Activated CD4-positive, alpha-beta T cell treated with anti-CD3 and anti-CD28 coated beads for 4 hours (primary cell): Measurements from ENCODE around the gene CHCT1.
"Not testable (repeated sequence)": the region's sequence is repeated elsewhere in the genome, so short reads cannot be mapped to it uniquely, and the experiment has no call there.

ENCODE experiments used
- DNase-seq, 2 donors: peaks; one replicate each; pipeline ENCODE4 v3.0.0-alpha.2; 2020

CHCT1 gene

DNA sequence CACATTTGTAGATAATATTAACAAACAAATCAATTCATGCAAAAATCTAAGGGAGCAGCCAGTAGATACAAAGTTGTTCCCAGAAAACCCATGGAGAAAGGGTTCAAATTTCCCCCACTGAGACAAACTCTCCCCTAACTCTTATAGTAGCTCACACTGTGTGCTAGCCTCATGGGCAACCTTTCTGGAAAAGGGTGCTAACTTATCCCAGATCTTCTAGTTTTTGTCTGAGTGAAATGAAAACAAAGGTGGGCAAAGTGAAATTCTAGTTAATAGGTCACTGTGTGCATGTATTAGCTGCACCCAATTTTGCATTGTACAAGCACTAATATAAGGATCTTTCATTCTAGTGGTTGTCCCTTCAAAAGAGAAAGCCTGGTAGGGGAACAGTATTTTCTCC, 20.5 kb upstream of the CHCT1 start:
- no peak for DNase-seq

DNA sequence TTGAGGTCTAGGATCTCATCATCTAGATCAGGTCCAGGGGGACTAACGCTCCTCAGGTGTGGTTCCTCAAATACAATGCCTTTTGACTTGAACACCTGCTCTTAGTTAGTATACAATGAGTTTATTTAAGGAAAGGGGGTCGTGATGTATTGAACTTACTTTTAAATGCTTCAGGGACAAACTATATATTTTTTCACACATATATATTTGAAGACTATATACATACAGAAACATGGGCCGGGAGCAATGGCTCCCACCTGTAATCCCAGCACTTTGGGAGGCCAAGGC, 18.8 kb upstream of the CHCT1 start:
- DNase-seq = no peak

DNA sequence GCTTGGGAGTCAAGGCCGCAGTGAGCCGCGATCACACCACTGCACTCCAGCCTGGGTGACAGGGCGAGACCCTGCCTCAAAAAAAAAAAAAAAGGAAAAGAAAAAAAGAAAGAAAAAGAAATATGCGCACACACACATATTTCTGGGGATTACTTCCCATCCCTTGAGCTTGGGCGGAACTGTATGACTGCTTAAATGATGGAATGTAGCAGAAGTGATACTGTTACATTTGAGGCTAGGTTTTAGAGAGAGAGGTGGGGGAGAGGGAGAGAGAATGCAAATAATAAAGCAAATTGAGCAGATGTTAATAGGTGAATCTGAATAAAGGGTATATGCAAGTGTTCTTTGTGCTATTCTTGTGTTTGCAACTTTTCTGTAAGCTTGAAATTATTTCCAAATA, 18.3 kb upstream of the CHCT1 start:
- no peak for DNase-seq

DNA sequence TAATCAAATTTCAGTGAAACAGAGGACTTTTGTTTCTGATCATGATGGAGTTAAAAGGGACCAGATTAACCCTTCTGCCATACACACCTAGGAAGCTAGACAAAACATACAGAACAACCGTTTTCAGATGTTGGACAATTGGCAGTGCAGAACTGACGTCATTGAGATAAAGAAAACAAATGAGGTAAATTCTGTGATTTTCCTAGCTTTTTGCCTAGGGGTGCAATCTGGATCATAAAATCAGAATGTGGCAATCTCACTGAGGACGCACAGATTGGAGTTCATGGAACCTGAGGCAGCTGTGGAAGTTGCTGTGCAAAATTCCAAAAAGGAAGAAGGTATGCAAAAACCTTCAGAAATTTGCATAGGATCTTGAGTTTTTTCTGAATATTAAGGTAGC, 15.4 kb upstream of the CHCT1 start:
- DNase-seq = no peak

DNA sequence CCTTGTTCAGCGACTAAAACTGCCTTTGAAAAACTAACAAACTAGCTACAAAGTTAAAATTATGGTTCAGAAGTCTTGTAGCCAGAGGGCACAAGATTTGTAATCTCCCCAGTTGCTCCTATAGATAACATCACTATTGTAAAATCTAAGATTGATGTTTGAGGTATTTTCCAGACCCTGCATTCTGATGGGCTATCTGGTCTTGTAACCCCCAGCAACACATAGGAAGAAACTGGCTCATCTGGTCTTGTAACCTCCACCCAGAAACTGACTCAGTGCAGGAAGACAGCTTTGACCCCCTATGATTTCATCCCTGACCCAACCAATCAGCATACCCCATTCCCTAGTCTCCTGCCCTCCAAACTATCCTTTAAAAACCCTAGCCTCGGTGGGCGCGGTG, 12.3 kb upstream of the CHCT1 start:
- no peak for DNase-seq

DNA sequence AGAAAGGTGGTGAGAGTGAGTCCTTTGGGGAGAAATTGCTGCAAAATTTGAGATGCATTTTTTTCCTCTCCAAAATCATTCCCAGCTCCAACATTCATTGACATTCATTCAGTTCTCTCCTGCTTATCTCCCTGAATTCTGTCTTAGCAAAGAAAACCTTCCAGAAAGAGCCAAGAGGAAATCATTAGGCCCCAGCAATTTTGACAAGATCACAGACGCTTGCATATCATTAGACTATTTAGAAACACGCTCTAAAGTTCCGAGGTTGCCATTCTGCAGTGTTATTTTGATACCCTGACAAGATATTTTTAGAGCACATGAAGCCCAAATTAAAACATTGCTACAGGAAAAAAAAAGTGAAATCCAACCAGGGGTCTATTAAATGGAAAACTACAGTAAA, 9.6 kb upstream of the CHCT1 start:
- no peak for DNase-seq

DNA sequence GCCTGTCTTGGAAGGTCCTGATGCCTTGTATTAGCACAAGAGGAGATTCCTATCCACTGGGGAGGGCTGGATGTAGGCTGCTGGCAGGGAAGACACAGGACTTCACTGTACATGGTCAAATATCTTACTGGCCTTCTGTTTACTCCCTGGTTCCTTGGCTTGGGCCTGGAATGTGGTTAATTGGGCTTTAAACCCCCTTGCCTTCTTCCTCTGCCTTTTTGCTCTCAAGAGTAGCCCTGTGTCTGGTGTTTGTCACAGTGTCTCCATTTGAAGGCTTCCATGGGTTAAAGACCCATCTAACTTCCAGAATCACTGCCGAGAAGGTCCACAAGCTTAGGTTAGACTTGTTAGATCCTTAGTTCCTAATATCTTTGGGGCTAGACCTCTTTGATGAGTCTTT, 7.1 kb upstream of the CHCT1 start:
- no peak for DNase-seq

DNA sequence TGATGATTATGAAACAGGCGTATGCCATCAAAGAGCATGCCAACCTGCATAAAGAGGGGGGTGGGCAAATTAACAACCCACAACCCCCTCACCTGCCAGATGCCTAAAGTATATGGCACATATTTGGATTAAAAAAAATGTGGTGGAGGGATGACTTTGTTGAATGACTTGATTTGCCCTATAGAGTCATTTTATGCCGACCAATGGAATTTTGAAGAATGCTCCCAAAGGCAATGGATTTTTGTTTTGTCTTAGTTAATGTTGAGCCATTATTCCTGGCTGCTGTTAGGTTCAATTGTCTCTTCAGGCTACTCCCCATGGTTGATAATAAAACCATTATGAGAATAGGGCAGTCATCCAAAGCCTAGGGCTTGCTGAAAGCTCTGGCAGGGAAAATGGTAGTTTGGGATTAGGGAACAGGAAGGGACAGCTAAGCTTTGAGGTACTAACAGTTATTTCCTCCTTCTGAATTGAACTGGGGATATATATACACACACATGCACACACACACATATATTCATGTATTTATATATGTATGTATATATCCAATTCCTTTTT, 5.8 kb upstream of the CHCT1 start:
- no peak for DNase-seq

DNA sequence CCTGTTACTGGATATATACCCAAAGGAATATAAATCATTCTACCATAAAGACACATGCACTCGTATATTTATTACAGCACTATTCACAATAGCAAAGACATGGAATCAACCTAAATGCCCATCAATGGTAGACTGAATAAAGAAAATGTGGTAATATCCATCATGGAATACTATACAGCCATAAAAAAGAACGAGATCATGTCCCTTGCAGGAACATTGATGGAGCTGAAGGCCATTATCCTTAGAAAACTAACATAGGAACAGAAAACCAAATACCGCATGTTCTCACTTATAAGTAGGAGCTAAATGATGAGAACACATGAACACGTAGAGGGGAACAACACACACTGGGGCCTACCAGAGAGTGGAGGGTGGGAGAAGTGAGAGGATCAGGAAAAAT, 3.3 kb upstream of the CHCT1 start:
- not testable (repeated sequence) for DNase-seq

DNA sequence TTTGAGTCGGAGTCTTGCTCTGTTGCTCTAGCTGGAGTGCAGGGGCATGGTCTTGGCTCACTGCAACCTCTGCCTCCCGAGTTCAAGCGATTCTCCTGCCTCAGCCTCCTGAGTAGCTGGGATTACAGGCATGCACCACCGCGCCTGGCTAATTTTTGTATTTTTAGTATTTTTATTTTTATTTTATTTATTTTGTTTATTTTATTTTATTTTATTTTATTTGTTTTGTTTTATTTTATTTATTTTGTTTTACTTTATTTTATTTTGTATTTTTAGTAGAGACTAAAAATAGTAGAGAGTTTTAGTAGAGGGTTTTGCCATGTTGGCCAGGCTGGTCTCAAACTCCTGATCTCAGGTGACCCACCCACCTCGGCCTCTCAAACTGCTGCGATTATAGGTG, 2.4 kb upstream of the CHCT1 start:
- DNase-seq = not testable (repeated sequence)

DNA sequence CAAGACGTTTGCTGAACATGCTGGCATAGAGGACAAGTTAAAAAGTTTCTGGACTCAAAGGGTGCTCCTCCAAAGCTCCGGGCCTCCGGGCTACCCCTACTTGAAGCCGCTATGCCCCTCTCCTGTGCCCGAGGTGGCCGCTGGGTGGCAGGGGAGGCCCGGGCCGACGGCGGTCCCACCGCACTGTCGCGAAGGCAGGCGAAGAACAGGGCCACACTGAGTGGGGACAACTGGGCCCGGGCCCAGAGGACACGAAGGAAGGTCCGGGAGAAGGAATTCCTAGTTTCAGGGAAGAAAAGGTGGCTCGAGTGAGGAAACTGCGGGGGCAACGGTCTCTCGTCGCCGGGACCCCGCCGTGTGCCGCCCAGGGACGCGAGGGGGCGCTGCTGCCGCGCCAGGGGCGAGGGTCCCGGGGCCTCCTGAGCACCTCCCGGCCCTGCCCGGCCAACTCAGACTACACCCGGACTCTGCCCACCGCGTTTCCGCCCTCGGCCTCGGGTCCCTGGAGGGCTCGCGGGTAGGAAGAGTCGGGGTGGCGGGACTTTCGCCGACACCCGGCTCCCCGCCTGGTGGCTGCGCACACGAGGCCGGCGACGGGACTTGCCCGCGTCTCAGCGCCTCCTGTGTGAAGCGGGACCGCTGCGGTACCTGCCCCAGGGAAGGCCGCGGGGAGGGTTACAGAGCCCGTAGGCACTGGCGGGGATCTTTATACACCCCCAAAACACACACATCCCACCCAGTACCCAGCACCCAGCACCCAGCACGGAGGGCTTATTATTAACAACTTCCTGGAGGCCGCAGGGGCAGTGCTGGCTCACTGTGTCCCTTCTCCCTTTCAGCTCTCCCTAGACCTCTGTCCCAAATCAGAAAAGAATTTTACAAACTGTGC, 772 bp upstream of the CHCT1 start:
- peak; percentile 71 to 74 for DNase-seq

DNA sequence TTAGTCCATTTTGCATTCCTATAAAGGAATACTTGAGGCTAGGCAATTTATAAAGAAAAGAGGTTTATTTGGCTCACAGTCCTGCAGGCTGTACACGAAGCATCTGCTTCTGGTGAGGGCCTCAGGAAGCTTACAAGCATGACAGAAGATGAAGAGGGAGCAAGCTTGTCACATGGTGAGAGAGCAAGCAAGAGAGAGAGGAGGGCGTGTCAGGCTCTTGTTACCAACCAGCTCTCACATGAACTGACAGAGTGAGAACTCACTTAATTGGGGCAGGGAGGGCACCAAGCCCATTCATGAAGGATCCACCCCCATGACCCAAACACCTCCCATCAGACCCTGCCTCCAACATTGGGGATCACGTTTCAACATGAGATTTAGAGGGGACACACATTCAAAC, 1.6 kb downstream of the CHCT1 start:
- DNase-seq = no peak

DNA sequence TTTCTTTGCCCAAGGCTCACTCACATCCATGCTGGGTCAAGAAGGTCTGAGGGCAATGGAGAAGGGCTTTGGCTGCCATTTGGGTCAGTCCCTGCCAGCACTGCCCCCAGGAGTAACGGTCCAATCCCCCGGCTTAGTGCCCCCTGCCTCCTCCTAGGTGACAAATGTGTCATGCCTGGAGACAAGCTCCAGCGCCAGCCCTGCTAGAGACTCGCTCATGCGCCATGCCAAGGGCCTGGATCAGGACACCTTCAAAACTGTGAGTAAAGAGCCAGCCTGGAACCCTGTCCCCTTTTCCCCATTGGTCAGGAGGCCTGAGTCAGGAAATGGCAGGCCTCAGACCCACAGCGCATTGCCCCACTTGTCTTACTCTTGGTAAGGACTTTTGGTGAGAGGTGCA, 3.3 kb downstream of the CHCT1 start:
- no peak for DNase-seq

DNA sequence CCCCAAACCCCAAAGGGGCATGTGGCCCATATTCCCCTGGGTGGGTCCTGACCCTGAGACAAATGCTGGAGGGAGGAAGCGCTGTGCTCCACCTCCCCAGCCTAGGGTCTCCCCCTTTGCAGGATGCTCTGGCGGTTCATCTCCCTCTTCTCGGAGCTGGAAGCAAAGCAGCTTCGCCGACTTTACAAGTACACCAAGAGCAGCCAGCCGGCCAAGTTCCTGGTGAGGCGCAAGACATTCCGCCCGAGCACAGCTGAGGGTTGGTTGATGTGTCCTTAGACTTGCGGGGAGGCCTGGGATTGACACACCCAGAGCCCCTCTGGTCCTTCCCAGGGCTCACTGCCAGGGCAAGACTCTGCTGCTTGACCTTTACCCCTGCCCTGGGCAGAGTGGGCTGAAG, 4.3 kb downstream of the CHCT1 start:
- DNase-seq = no peak

DNA sequence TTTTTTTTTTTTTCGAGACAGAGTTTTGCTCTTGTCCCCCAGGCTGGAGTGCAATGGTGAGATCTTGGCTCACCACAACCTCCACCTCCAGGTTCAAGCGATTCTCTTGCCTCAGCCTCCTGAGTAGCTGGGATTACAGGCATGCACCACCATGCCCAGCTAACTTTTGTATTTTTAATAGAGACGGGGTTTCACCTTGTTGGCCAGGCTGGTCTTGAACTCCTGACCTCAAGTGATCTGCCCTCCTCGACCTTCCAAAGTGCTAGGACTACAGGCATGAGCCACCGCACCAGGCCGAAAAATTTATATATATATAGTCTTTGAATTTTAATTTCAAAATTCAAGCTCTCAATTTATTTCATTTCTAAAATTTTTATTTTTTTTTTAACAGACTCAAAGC, 6.2 kb downstream of the CHCT1 start:
- DNase-seq = not testable (repeated sequence)

DNA sequence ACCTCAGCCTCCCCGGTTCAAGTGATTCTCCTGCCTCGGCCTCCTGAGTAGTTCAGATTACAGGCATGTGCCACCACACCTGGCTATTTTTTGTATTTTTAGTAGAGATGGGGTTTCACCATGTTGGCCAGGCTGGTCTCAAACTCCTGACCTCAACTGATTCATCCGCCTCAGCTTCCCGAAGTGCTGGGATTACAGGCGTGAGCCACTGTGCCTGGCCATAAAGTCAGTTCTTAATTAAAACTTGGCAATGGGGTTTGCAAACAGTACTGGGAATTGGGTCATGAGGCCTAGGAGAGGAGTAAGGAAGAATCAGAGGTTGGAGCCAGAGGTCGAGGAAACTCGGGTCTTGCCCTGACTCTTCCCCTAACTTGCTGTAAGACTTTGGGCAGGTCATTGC, 8.3 kb downstream of the CHCT1 start:
- DNase-seq = not testable (repeated sequence)

DNA sequence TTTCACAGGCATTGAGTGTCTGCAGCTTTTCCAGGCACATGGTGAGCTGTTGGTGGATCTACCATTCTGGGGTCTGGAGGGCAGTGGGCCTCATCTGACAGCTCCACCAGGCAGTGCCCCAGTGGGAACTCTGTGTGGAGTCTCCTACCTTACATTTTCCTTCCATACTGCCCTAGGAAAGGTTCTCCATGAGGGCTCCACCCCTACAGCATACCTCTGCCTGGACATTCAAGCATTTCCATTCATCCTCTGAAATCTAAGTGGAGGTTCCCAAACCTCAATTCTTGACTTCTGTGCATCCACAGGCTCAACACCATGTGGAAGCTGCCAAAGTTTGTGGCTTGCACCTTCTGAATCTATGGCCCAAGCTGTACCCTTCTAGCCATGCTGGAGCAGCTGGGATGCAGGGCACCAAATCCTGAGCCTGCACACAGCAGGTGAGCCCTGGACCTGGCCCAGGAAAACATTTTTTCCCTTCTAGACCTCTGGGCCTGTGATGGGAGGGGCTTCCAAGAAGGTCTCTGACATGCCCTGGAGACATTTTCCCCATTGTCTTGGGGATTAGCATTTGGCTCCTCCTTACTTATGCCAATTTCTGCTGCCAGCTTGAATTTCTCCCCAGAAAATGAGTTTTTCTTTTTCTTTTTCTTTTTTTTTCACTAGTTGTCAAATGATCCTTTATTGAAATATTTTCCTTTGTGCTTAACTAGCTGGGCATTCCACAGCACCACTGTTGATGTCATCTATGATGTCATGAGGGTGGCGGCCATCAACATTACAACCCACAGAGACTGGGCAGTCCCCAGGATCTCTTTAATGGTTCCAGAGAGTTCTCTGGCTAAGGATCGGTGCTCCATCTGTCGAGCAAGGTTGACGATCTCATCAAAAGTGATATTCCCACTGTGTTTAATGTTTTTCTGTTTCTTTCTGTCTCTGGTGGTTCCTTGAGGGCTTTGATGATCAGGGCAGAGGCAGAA, 11.0 kb downstream of the CHCT1 start:
- DNase-seq = not testable (repeated sequence)

DNA sequence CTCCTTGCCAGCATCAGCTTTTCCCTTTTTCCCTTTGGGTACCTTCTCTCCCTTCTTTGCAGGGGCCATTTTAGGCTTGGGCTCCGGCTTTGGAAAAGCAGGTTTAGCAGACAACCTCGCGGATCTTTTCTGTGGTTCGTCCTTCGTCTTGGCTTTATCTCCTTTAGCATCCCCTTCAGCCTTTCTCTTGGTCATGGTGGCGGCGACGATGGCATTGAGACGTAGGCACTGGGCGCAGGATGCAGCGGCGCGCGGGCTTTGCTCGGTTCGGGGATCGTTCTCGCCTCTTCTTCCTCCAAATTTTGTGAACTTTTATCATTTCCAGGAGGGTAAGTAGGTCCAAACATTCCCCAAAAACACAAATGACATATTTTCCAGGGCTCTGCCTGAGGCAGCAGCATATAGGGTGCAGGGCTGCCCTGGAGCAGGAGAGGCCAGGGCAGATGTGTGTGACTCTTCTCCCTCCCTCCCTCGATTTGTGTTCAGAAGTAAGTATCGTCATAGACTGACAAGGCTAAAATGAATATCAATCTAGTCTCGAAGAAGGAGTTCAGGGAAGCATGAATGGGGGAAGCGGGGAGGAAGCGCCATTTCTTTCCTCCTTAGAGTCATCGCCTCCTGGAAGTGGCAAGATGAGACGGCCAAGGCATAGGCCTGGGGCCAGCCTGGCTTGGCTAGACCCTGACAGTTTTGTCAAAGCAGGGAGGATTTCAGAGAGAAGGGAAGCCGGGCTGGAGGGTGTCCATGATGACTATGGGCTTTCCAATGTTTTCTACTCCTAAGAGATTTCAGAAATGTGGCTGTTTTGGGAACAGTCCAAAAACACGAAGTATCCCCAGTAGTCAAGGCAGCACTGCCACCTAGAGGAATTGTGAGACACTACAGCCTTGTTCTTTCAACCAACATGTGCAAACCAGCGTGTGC, 13.2 kb downstream of the CHCT1 start:
- peak; percentile 25 to 61 for DNase-seq

DNA sequence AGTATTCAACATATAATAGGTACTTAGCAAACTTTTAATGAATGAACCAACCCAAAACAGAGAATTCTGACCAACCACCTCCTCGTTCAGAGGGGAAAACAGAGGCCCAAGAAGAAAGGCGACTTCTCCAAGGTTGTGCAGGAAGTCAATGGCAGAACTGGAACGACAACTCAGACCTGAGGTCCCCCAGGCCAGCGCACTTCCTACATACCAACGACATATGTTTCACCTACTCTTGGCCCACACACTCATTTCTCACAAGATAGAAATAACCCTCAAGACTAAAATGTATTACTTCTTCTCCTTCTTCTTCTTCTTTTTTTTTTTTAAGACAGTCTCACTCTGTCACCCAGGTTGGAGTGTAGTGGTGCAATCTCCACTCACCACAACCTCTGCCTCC, 14.4 kb downstream of the CHCT1 start:
- DNase-seq = no peak

DNA sequence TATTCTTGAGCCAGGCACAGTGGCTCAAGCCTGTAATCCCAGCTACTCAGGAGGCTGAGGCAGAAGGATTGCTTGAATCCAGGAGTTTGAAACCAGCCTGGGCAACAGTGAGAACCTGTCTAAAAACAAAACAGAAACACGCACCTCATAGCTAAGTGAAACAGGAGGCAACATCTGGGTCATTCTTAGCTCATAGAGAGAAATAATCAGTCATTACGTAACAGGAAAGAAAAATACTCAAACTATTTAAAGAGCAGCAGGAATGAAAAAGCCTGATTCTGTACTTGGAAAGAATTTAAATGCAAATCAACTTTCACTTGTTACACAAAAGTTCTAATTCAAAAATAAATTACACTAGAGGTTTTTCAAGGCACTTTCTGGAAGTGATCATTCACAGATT, 17.2 kb downstream of the CHCT1 start:
- DNase-seq = no peak

DNA sequence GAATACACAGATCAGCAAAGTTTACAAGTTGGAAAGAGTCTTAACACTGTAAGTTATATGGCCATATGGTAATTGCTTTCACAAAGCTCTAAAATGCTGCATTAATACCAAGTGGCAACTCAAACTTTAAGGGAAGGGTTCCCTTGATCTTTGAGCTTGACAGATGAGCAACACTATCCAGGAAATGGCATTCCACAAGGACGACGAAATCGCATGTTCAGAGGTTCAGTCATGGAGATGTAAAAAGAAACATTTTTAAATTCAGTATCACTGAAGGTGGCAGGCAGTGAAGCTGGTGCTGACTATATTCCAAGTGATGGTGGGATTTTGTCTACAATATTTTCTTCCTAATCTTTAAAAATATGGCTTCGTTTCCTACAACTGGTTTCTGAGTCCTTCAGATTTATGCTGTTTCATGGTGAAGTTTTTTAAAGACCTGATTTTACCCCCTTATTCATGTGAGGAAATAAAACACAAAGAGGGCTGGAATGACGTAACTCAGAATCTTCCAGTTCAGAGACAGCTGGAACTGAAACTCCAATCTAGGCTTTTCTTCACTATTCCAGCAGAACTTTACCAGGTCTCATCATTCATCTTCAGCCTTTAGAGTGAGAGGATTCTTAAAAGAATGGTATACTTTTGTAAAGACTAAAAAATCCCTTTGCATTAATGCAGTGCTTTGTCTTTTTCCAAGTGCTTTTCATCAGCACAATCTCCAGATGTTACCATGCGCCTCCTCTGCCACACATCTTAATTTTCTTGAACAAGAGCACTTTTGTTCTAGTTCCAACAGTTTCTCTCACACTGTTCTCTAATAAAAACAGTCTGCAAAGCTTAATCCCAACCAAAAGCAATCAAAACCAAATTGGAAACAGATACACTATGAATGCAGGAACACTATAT, 20.2 kb downstream of the CHCT1 start:
- DNase-seq = no peak

DNA sequence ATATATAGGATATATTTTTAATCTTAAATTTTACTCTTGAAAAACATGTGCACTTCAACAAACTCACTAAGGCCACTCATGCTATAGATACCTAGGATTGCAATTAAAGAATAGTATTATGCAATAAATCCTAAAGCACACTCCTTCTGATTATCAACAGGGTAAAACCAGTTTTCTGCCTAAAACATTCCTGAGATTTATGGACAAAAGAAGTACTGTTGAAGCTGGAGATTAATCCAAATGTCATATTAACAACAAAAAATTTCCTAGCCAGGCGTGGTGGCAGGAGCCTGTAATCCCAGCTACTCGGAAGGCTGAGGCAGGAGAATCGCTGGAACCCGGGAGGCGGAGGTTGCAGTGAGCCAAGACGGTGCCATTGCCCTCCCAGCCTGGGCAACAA, 21.4 kb downstream of the CHCT1 start:
- DNase-seq = no peak
